Fibroblast of skin of left quadriceps (primary cell): ENCODE results near the gene DCDC2C.

Experiments
- DNase-seq, 2 experiments: peaks; one replicate each; pipeline ENCODE4 v3.0.0-alpha.2; 2013; ENCODE audit warnings: low read depth in 2 of 2

Gene DCDC2C

GRCh38 chr2:3743951-3744555 is 40.7 kb downstream of the DCDC2C start:
- DNase-seq, result no peak

- DNase-seq, result no peak
Observed at GRCh38 chr2:3745920-3746319, 42.5 kb downstream of the DCDC2C start.

GRCh38 chr2:3747032-3747654 is 43.8 kb downstream of the DCDC2C start:
- no peak for DNase-seq

GRCh38 chr2:3747826-3748225 is 44.5 kb downstream of the DCDC2C start:
- no peak for DNase-seq

- DNase-seq, result no peak
Observed at GRCh38 chr2:3749201-3749600, 45.8 kb downstream of the DCDC2C start.

GRCh38 chr2:3751251-3751650 is 47.9 kb downstream of the DCDC2C start:
- DNase-seq, result no peak

GRCh38 chr2:3751806-3752205 is 48.4 kb downstream of the DCDC2C start:
- no peak for DNase-seq

- DNase-seq, result no peak
Observed at GRCh38 chr2:3752376-3752775, 49.0 kb downstream of the DCDC2C start.

GRCh38 chr2:3753561-3753960 is 50.2 kb downstream of the DCDC2C start:
- DNase-seq, result no peak

- DNase-seq, result no peak
Observed at GRCh38 chr2:3754280-3754679, 50.9 kb downstream of the DCDC2C start.

GRCh38 chr2:3754795-3755194 is 51.4 kb downstream of the DCDC2C start:
- DNase-seq, result no peak

GRCh38 chr2:3755277-3755676 is 51.9 kb downstream of the DCDC2C start:
- no peak for DNase-seq

GRCh38 chr2:3756306-3756705 is 52.9 kb downstream of the DCDC2C start:
- no peak for DNase-seq

- no peak for DNase-seq
Observed at GRCh38 chr2:3758906-3759305, 55.5 kb downstream of the DCDC2C start.

GRCh38 chr2:3759331-3759730 is 56.0 kb downstream of the DCDC2C start:
- DNase-seq, result peak; percentile 39 to 48

GRCh38 chr2:3759761-3760160 is 56.4 kb downstream of the DCDC2C start:
- DNase-seq, result no peak

- no peak for DNase-seq
Observed at GRCh38 chr2:3761272-3761671, 57.9 kb downstream of the DCDC2C start.

- no peak for DNase-seq
Observed at GRCh38 chr2:3762771-3763447, 59.5 kb downstream of the DCDC2C start.

GRCh38 chr2:3766824-3767223 is 63.4 kb downstream of the DCDC2C start:
- DNase-seq, result no peak

GRCh38 chr2:3768960-3769765 is 65.8 kb downstream of the DCDC2C start:
- no peak for DNase-seq

- DNase-seq, result no peak
Observed at GRCh38 chr2:3769766-3770165, 66.4 kb downstream of the DCDC2C start.

- DNase-seq, result no peak
Observed at GRCh38 chr2:3770724-3771415, 67.5 kb downstream of the DCDC2C start.
